Measurements from ENCODE around the gene PCNA. TPM values are rescaled to one million over a fixed set of nuclear protein-coding genes. Genes with fewer than 3 reads are reported as not detected.

The PCNA gene
- total RNA-seq, 4 donors from 2014 or later, result 28.2 to 42.8 (median 37.4) TPM

DNA sequence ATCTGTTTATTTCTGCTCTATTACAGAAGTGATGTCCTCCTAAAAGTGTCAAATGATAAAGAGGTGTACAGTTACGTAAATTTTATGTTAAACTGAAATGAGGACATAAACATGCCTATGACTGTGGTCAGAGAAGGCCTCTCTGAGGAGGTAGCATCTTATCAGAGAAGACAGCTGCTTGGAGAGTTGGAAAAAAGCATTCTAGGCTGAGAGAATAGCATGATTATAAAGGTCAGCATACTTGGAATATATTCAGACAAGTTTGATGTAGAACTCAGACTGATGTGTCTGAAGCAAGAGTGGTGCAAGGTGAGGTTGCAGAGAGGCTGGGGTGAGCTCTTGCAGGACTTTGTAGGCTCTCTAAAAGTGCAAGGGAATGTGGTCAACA is 3.1 kb upstream of the PCNA start:
- Histone ChIP-seq H3K27ac (no peak overlapping the region), H3K27me3 (no peaks in the 10 kb centered on the region), H3K4me3 (no peak overlapping the region), H3K36me3 (no peaks in the 10 kb centered on the region), H3K9me3 (no peaks in the 10 kb centered on the region), H3K4me1 (peaks cover 0 to 27% (median 14%) of the 10 kb centered on the region in 4 donors)
- DNase-seq (ENCODE audit: low spot score in 2 of 2), result no peak
- 97 to 98% methylated on average over 1 of the region's 1 CpG for WGBS, 2 donors
- TF ChIP-seq, protein P1, sequence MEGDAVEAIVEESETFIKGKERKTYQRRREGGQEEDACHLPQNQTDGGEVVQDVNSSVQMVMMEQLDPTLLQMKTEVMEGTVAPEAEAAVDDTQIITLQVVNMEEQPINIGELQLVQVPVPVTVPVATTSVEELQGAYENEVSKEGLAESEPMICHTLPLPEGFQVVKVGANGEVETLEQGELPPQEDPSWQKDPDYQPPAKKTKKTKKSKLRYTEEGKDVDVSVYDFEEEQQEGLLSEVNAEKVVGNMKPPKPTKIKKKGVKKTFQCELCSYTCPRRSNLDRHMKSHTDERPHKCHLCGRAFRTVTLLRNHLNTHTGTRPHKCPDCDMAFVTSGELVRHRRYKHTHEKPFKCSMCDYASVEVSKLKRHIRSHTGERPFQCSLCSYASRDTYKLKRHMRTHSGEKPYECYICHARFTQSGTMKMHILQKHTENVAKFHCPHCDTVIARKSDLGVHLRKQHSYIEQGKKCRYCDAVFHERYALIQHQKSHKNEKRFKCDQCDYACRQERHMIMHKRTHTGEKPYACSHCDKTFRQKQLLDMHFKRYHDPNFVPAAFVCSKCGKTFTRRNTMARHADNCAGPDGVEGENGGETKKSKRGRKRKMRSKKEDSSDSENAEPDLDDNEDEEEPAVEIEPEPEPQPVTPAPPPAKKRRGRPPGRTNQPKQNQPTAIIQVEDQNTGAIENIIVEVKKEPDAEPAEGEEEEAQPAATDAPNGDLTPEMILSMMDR (IDR thresholded peaks at IDR 0.05), result no peak

DNA sequence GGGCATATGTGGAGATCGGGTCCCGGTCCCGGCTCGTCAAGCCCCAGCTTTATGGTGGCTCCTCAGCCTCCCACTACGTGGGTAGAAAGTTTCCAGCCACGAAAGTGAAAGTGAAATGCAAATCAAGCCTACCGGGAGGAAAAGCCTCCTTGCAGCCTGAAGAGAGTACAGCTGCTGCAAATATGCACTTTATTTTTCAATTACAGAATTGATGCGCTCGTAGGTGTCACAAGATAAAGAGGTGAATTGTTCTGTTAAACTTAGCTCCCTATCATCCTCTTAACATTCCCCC is 373 bp upstream of the PCNA start:
- no peak for DNase-seq (ENCODE audit: low spot score in 2 of 2)
- TF ChIP-seq EP300 (IDR thresholded peaks at IDR 0.05) (no peak), POLR2A (IDR thresholded peaks at IDR 0.05) (no peak)
- TF ChIP-seq, protein P1 (IDR thresholded peaks at IDR 0.05), result no peak
- Histone ChIP-seq H3K27me3 (no peaks in the 10 kb centered on the region), H3K4me3 (peak overlapping the region; percentile 43 to 89 (median 74)), H3K36me3 (peaks cover 0 to 23% (median 0%) of the 10 kb centered on the region in 3 donors), H3K4me1 (peaks cover 0 to 19% (median 11%) of the 10 kb centered on the region in 4 donors), H3K27ac (peak overlapping the region; percentile 74 to 89 (median 87)), H3K9me3 (no peaks in the 10 kb centered on the region)
- 0 to 1% methylated on average over 9 of the region's 9 CpGs for WGBS, 2 donors

- TF ChIP-seq, protein P1 (IDR thresholded peaks at IDR 0.05), result no peak
- no peak for TF ChIP-seq EP300 (IDR thresholded peaks at IDR 0.05)
- no peak for TF ChIP-seq POLR2A (IDR thresholded peaks at IDR 0.05)
- no peaks in the 10 kb centered on the region for H3K27me3 ChIP-seq
- no peak for DNase-seq (ENCODE audit: low spot score in 2 of 2)
- peaks cover 0 to 34% (median 0%) of the 10 kb centered on the region in 3 donors for H3K36me3 ChIP-seq
- H3K4me3 ChIP-seq, result peak overlapping the region; percentile 43 to 89 (median 74)
- peak overlapping the region; percentile 74 to 89 (median 87) for H3K27ac ChIP-seq
- no peaks in the 10 kb centered on the region for H3K9me3 ChIP-seq
- peaks cover 0 to 19% (median 11%) of the 10 kb centered on the region in 4 donors for H3K4me1 ChIP-seq
- WGBS, 2 donors, result 0 to 1% methylated on average over 10 to 21 of the region's 21 CpGs
Observed at GRCh38 chr20:5119143-5119434, 669 bp downstream of the PCNA start.

- H3K27ac ChIP-seq, result peak overlapping the region in 3 of 4 donors; percentile 74 to 88 (median 86)
Observed at GRCh38 chr20:5118220-5119142, 1.3 kb downstream of the PCNA start.

GRCh38 chr20:5116875-5117274 is 2.9 kb downstream of the PCNA start:
- peaks cover 0 to 31% (median 17%) of the 10 kb centered on the region in 4 donors for H3K4me1 ChIP-seq
- DNase-seq (ENCODE audit: low spot score in 2 of 2), result no peak
- peaks cover 0 to 35% (median 0%) of the 10 kb centered on the region in 3 donors for H3K36me3 ChIP-seq
- H3K9me3 ChIP-seq, result no peaks in the 10 kb centered on the region
- no peak overlapping the region for H3K27ac ChIP-seq
- WGBS, 2 donors, result 72 to 81% methylated on average over 3 of the region's 3 CpGs
- H3K27me3 ChIP-seq, result no peaks in the 10 kb centered on the region
- no peak for TF ChIP-seq EP300 (IDR thresholded peaks at IDR 0.05)
- TF ChIP-seq, protein P1 (IDR thresholded peaks at IDR 0.05), result no peak
- TF ChIP-seq POLR2A (IDR thresholded peaks at IDR 0.05), result no peak
- H3K4me3 ChIP-seq, result no peak overlapping the region

More at GRCh38 chr20:5118220-5119142, 1.3 kb downstream of the PCNA start:
- Histone ChIP-seq H3K4me1 (peaks cover 0 to 24% (median 13%) of the 10 kb centered on the region in 4 donors), H3K27me3 (no peaks in the 10 kb centered on the region), H3K9me3 (no peaks in the 10 kb centered on the region), H3K36me3 (peaks cover 0 to 35% (median 0%) of the 10 kb centered on the region in 3 donors), H3K4me3 (peak overlapping the region; percentile 43 to 89 (median 74))
- TF ChIP-seq EP300 (IDR thresholded peaks at IDR 0.05) (no peak), POLR2A (IDR thresholded peaks at IDR 0.05) (no peak)
- TF ChIP-seq, protein P1 (IDR thresholded peaks at IDR 0.05), result no peak
- no peak for DNase-seq (ENCODE audit: low spot score in 2 of 2)
- WGBS, 2 donors, result 5 to 8% methylated on average over 23 of the region's 23 CpGs

All from tibial nerve (tissue), 4 donors.